Liver (tissue), 9 donors: ENCODE data around the gene SUN3. TPM values are rescaled to one million over a fixed set of nuclear protein-coding genes. Genes with fewer than 3 reads are reported as not detected.

Experiments used
- DNase-seq: peaks from one replicate; pipeline ENCODE4 v3.0.0-alpha.2; 2017; ENCODE audit warnings: low spot score
- H3K27ac ChIP-seq, 2 donors: one replicate each; pipeline ENCODE4 v1.7.0; 2013; ENCODE audit warnings: inconsistent platforms in 2 of 2, low read length in 2 of 2, control low read depth in 1 of 2, low read depth in 1 of 2, mild to moderate bottlenecking in 1 of 2
- H3K27me3 ChIP-seq, 4 donors: one replicate each; pipeline versions ENCODE4 v1.6.1 to v1.7.0; 2013; ENCODE audit warnings: low read length in 3 of 4, inconsistent platforms in 1 of 4, mild to moderate bottlenecking in 1 of 4, moderate library complexity in 1 of 4; ENCODE audit not compliant: control insufficient read depth in 4 of 4, insufficient read depth in 4 of 4
- H3K36me3 ChIP-seq, 4 donors: one replicate each; pipeline versions ENCODE4 v1.6.1 to v1.7.0; 2013; ENCODE audit warnings: low read length in 3 of 4, mild to moderate bottlenecking in 3 of 4, low read depth in 1 of 4, moderate library complexity in 1 of 4; ENCODE audit not compliant: control insufficient read depth in 4 of 4, insufficient read depth in 3 of 4
- H3K4me1 ChIP-seq, 4 donors: one replicate each; pipeline versions ENCODE4 v1.6.1 to v1.7.0; 2013; ENCODE audit warnings: low read length in 3 of 4, mild to moderate bottlenecking in 3 of 4, moderate library complexity in 1 of 4; ENCODE audit not compliant: control insufficient read depth in 4 of 4, insufficient read depth in 4 of 4
- H3K4me3 ChIP-seq, 3 donors: one replicate each; pipeline versions ENCODE4 v1.6.1 to v1.7.0; 2013; ENCODE audit warnings: low read length in 3 of 3, control low read depth in 1 of 3, low read depth in 1 of 3, mild to moderate bottlenecking in 1 of 3
- H3K9ac ChIP-seq, 2 donors: one replicate each; pipeline ENCODE4 v1.7.0; 2013; ENCODE audit warnings: low read length in 2 of 2, mild to moderate bottlenecking in 2 of 2, moderate library complexity in 2 of 2, control low read depth in 1 of 2, low read depth in 1 of 2
- H3K9me3 ChIP-seq, 4 donors: one replicate each; pipeline versions ENCODE4 v1.6.1 to v1.7.0; 2013; ENCODE audit warnings: low read length in 3 of 4; ENCODE audit not compliant: control insufficient read depth in 4 of 4
- ATF3 ChIP-seq: IDR thresholded peaks from 2 replicates; pipeline ENCODE4 v1.6.1; 2016; ENCODE audit warnings: antibody characterized with exemption
- CTCF ChIP-seq: fragments of 150-350 bp; IDR thresholded peaks from 2 replicates; pipeline ENCODE4 v1.5.1; 2017; ENCODE audit warnings: improper control_type of control experiment, low read depth, low read length; ENCODE audit not compliant: missing input control
- EGR1 ChIP-seq, 2 donors: IDR thresholded peaks; 2 replicates each; pipeline ENCODE4 v1.6.1; 2016 to 2018; ENCODE audit warnings: antibody characterized with exemption in 2 of 2, low read depth in 2 of 2
- FOXA1 ChIP-seq: IDR thresholded peaks from 2 replicates; pipeline ENCODE4 v1.6.1; 2016; ENCODE audit warnings: antibody characterized with exemption
- FOXA2 ChIP-seq: IDR thresholded peaks from 2 replicates; pipeline ENCODE4 v1.6.1; 2016; ENCODE audit warnings: antibody characterized with exemption
- GABPA ChIP-seq, 2 donors: IDR thresholded peaks in 1 of 2; conservative IDR thresholded peaks in 1 of 2; 2 replicates each; pipeline ENCODE4 v1.6.1; 2016; ENCODE audit warnings: antibody characterized with exemption in 2 of 2, mild to moderate bottlenecking in 1 of 2, moderate library complexity in 1 of 2
- HNF4A ChIP-seq, 2 donors: conservative IDR thresholded peaks; 2 replicates each; pipeline ENCODE4 v1.6.1; 2016; ENCODE audit warnings: antibody characterized with exemption in 2 of 2, mild to moderate bottlenecking in 2 of 2
- HNF4G ChIP-seq: IDR thresholded peaks from 2 replicates; pipeline ENCODE4 v1.6.1; 2016; ENCODE audit warnings: antibody characterized with exemption
- JUND ChIP-seq, 2 donors: IDR thresholded peaks; 2 replicates each; pipeline ENCODE4 v1.6.1; 2016; ENCODE audit warnings: antibody characterized with exemption in 2 of 2
- MAX ChIP-seq: IDR thresholded peaks from 2 replicates; pipeline ENCODE4 v1.6.1; 2016; ENCODE audit warnings: antibody characterized with exemption
- NR2F2 ChIP-seq: IDR thresholded peaks from 2 replicates; pipeline ENCODE4 v1.6.1; 2016; ENCODE audit warnings: antibody characterized with exemption
- RAD21 ChIP-seq, 2 donors: IDR thresholded peaks; 2 replicates each; pipeline ENCODE4 v1.6.1; 2016; ENCODE audit warnings: antibody characterized with exemption in 2 of 2, mild to moderate bottlenecking in 2 of 2
- REST ChIP-seq: IDR thresholded peaks from 2 replicates; pipeline ENCODE4 v1.6.1; 2016; ENCODE audit warnings: antibody characterized with exemption, mild to moderate bottlenecking
- RXRA ChIP-seq, 2 donors: IDR thresholded peaks; 2 replicates each; pipeline ENCODE4 v1.6.1; 2017 to 2018; ENCODE audit warnings: antibody characterized with exemption in 2 of 2, mild to moderate bottlenecking in 1 of 2
- SP1 ChIP-seq: IDR thresholded peaks from 2 replicates; pipeline ENCODE4 v1.6.1; 2018; ENCODE audit warnings: antibody characterized with exemption, mild to moderate bottlenecking
- TAF1 ChIP-seq: conservative IDR thresholded peaks from 2 replicates; pipeline ENCODE4 v1.6.1; 2016; ENCODE audit warnings: antibody characterized with exemption, mild to moderate bottlenecking
- YY1 ChIP-seq: IDR thresholded peaks from 2 replicates; pipeline ENCODE4 v1.6.1; 2016; ENCODE audit warnings: antibody characterized with exemption, mild to moderate bottlenecking
- ZBTB33 ChIP-seq: IDR thresholded peaks from 2 replicates; pipeline ENCODE4 v1.6.1; 2016; ENCODE audit warnings: antibody characterized with exemption
- WGBS: extraction: QIAGEN DNeasy Blood & Tissue Kit; methylation state at CpG from one replicate; pipeline ENCODE4 v1.1.7; 2013; 5-methylcytosine and 5-hydroxymethylcytosine counted together
- polyA plus RNA-seq, 2 donors: library from polyadenylated mRNA; stranded (reverse) in 1 of 2; unstranded in 1 of 2; fragments of 200-250 nt in 1 of 2; fragments of >200 nt in 1 of 2; fragmentation: Nextera tagmentation in 1 of 2; extraction: Ambion mirVana in 1 of 2; gene quantifications; one replicate each; pipeline versions ENCODE4 v1.2.1 to v1.2.3, GENCODE V29; 2013 to 2015
- total RNA-seq, 2 donors: library from RNA; depleted of rRNA; stranded (reverse); fragments of >200 nt; gene quantifications; one replicate each; pipeline ENCODE4 v1.2.3, GENCODE V29; 2014
- donor health status: healthy.
- donor health status: healthy.
- donor health status: healthy.
- donor health status: healthy.
- donor health status: healthy.

The SUN3 gene
- total and polyA plus RNA-seq, 4 donors, result not detected

- Histone ChIP-seq H3K4me3 (peak within 1 kb of the TSS; percentile 87 to 93 (median 90)), H3K9me3 (no peaks in the 10 kb centered on the region)
Observed at GRCh38 chr7:47979145-47979831, 49.6 kb downstream of the SUN3 start, which contains the start of gene HUS1. TSS of gene HUS1 (minus strand) at chr7:47979615. CDS start at chr7:47979519, 96 bp downstream.

More at GRCh38 chr7:47979145-47979831, 49.6 kb downstream of the SUN3 start, which contains the start of gene HUS1:
- Histone ChIP-seq H3K27ac (peak within 1 kb of the TSS; percentile 74 to 93), H3K27me3 (no peaks in the 10 kb centered on the region), H3K36me3 (peaks cover 10 to 31% (median 22%) of the 10 kb centered on the region in 4 donors), H3K4me1 (peaks cover 0 to 25% (median 16%) of the 10 kb centered on the region in 4 donors), H3K9ac (peak within 1 kb of the TSS; percentile 70 to 71)
- DNase-seq, result peak; percentile 91
- 1% methylated on average over 62 of the region's 62 CpGs for WGBS
- peak; percentile 83 for TF ChIP-seq SP1
- peak; percentile 66 to 75 for TF ChIP-seq HNF4A (conservative IDR thresholded peaks at IDR 0.05)
- no peak for TF ChIP-seq CTCF
- TF ChIP-seq ATF3, result no peak
- no peak for TF ChIP-seq ZBTB33
- no peak for TF ChIP-seq HNF4G
- peak; percentile 64 for TF ChIP-seq MAX
- TF ChIP-seq TAF1, result peak; percentile 75
- peak; percentile 30 to 62 for TF ChIP-seq RAD21 (IDR thresholded peaks at IDR 0.05)
- peak; percentile 94 for TF ChIP-seq YY1
- peak; percentile 83 to 94 for TF ChIP-seq RXRA (IDR thresholded peaks at IDR 0.05)
- peak; percentile 74 to 91 for TF ChIP-seq GABPA (IDR thresholded peaks at IDR 0.05 in 1 of 2, conservative IDR thresholded peaks at IDR 0.05 in 1 of 2)
- TF ChIP-seq NR2F2, result peak; percentile 100
- TF ChIP-seq EGR1 (IDR thresholded peaks at IDR 0.05; ENCODE audit: low read depth in 2 of 2), result peak in 1 of 2 donors; percentile 68
- no peak for TF ChIP-seq FOXA1
- peak in 1 of 2 donors; percentile 24 for TF ChIP-seq JUND (IDR thresholded peaks at IDR 0.05)
- no peak for TF ChIP-seq FOXA2
- peak; percentile 84 for TF ChIP-seq REST
